HG03097 (cell line): ENCODE data around the gene ZAP70.

Experiments
- ATAC-seq: cut with Tn5 transposase; IDR thresholded peaks from one replicate; pipeline ENCODE4 v1.9.1; 2021; ENCODE audit not compliant: unreplicated experiment, low FRiP score

Gene ZAP70

GRCh38 chr2:97715951-97716694 is 2.7 kb downstream of the ZAP70 start:
- ATAC-seq = no peak

GRCh38 chr2:97716695-97717612 is 3.6 kb downstream of the ZAP70 start:
- no peak for ATAC-seq

GRCh38 chr2:97717613-97717995 is 4.2 kb downstream of the ZAP70 start:
- no peak for ATAC-seq

- no peak for ATAC-seq
These were observed 4.9 kb downstream of the ZAP70 start for GRCh38 chr2:97718051-97718882.

GRCh38 chr2:97718942-97719341 is 5.6 kb downstream of the ZAP70 start:
- no peak for ATAC-seq

- no peak for ATAC-seq
These were observed 6.2 kb downstream of the ZAP70 start for GRCh38 chr2:97719362-97720155.

GRCh38 chr2:97720746-97721145 is 7.4 kb downstream of the ZAP70 start:
- no peak for ATAC-seq

- ATAC-seq = no peak
These were observed 8.9 kb downstream of the ZAP70 start for GRCh38 chr2:97722227-97722626.

- no peak for ATAC-seq
These were observed 10.0 kb downstream of the ZAP70 start for GRCh38 chr2:97723156-97724072.

- no peak for ATAC-seq
These were observed 10.7 kb downstream of the ZAP70 start for GRCh38 chr2:97724073-97724410.

- no peak for ATAC-seq
These were observed 11.1 kb downstream of the ZAP70 start for GRCh38 chr2:97724501-97724900.

- no peak for ATAC-seq
These were observed 11.7 kb downstream of the ZAP70 start for GRCh38 chr2:97724946-97725688.

GRCh38 chr2:97726261-97727064 is 13.1 kb downstream of the ZAP70 start:
- no peak for ATAC-seq

- ATAC-seq = no peak
These were observed 13.9 kb downstream of the ZAP70 start for GRCh38 chr2:97727296-97727695.

GRCh38 chr2:97728091-97728731 is 14.8 kb downstream of the ZAP70 start:
- no peak for ATAC-seq

- ATAC-seq = no peak
These were observed 16.9 kb downstream of the ZAP70 start for GRCh38 chr2:97730245-97730644.
